MV-4-11 (cell line): ENCODE data around the gene GSTP1.
"Not testable (repeated sequence)": the region's sequence is repeated elsewhere in the genome, so short reads cannot be mapped to it uniquely, and the experiment has no call there.

Source experiments
- DNase-seq: peaks from one replicate; lab custom pipeline; 2025; lab: John Stamatoyannopoulos, UW

Gene GSTP1

GRCh38 chr11:67583247-67584204 lies at the start of gene GSTP1:
Gene GSTP1, plus strand, starts transcription at chr11:67583812. Its CDS starts 32 bp downstream, at chr11:67583844.
- DNase-seq = peak; percentile 82

- DNase-seq = no peak
These were observed 49.4 kb upstream of the GSTP1 start for GRCh38 chr11:67534070-67534679.

GRCh38 chr11:67535561-67535960 lies 48.1 kb upstream of the GSTP1 start:
- no peak for DNase-seq

GRCh38 chr11:67538306-67538705 lies 45.3 kb upstream of the GSTP1 start:
- DNase-seq = no peak

GRCh38 chr11:67538823-67539505 lies 44.6 kb upstream of the GSTP1 start:
- no peak for DNase-seq

GRCh38 chr11:67539550-67539949 lies 44.1 kb upstream of the GSTP1 start:
- no peak for DNase-seq

- no peak for DNase-seq
These were observed 42.4 kb upstream of the GSTP1 start for GRCh38 chr11:67541198-67541597.

GRCh38 chr11:67542169-67542568 lies 41.4 kb upstream of the GSTP1 start:
- no peak for DNase-seq

- DNase-seq = no peak
These were observed 40.6 kb upstream of the GSTP1 start for GRCh38 chr11:67542971-67543370.

- no peak for DNase-seq
These were observed 40.0 kb upstream of the GSTP1 start for GRCh38 chr11:67543585-67543984.

- DNase-seq = no peak
These were observed 38.9 kb upstream of the GSTP1 start for GRCh38 chr11:67544616-67545242.

GRCh38 chr11:67545280-67545679 lies 38.3 kb upstream of the GSTP1 start:
- no peak for DNase-seq

GRCh38 chr11:67548112-67548511 lies 35.5 kb upstream of the GSTP1 start:
- not testable (repeated sequence) for DNase-seq

- no peak for DNase-seq
These were observed 35.0 kb upstream of the GSTP1 start for GRCh38 chr11:67548555-67549110.

- no peak for DNase-seq
These were observed 32.5 kb upstream of the GSTP1 start for GRCh38 chr11:67551127-67551526.

- DNase-seq = not testable (repeated sequence)
These were observed 31.9 kb upstream of the GSTP1 start for GRCh38 chr11:67551697-67552096.

- no peak for DNase-seq
These were observed 27.4 kb upstream of the GSTP1 start for GRCh38 chr11:67556244-67556643.

- DNase-seq = no peak
These were observed 25.4 kb upstream of the GSTP1 start for GRCh38 chr11:67558084-67558772.

- no peak for DNase-seq
These were observed 21.5 kb upstream of the GSTP1 start for GRCh38 chr11:67561971-67562619.

GRCh38 chr11:67562963-67563704 lies 20.5 kb upstream of the GSTP1 start:
- no peak for DNase-seq
